GOT3 (cell line): ENCODE measurements around the gene OSTC.

Experiments
- DNase-seq: peaks from one replicate; lab custom pipeline; 2025; ENCODE audit warnings: mixed read lengths; lab: John Stamatoyannopoulos, UW

The OSTC gene

DNA sequence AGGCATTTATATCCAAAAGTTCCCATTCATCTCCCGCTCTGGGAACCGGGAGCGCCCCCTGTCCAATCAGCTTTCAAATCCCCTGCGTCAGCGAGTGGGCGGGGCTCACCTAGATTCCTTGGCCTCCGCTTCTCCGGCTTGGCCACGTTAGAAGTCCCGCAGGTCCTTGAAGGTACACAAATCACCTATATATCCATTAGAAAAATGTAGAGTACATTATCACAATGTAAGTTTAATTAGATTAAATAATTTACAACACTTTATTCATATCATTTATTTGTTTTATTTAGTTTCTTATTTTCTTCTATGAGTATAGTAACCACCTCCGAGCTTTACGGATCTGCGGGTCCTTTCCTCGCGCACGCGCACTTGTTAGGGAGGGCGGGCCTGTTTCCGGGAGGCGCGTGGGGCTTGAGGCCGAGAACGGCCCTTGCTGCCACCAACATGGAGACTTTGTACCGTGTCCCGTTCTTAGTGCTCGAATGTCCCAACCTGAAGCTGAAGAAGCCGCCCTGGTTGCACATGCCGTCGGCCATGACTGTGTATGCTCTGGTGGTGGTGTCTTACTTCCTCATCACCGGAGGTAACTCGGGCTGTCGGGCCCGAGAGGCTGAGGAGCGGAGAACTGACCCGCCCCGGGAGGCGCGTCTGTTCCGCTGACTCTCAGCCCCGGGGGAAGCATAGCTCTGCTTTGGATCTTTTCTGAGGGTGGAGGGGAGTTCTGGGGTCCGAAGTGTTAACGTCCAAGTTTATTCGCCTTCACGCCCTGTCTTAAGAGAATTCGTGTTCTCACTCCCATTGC lies at the start of gene OSTC:
TSS of gene OSTC (plus strand) at position 388 of the 802 bp plus-strand sequence. CDS start at position 445, 57 bp downstream.
- peak; percentile 51 for DNase-seq

DNA sequence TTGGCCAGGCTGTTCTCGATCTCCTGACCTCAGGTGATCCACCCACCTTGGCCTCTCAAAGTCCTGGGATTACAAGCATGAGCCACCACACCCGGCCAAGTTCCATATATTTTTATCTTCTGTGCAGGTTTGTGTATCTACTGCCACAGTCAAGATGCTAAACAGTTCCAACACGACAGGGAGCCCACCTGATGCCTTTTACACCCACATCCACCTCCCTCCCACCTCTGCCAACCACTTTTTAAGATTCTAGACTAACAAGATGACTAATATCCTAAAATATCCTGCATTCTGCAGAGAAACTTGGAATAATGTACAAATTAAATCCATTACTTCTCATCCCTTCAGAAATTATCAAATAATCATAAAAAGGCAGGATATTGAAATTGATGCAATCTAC lies 49.3 kb upstream of the OSTC start:
- DNase-seq = no peak

DNA sequence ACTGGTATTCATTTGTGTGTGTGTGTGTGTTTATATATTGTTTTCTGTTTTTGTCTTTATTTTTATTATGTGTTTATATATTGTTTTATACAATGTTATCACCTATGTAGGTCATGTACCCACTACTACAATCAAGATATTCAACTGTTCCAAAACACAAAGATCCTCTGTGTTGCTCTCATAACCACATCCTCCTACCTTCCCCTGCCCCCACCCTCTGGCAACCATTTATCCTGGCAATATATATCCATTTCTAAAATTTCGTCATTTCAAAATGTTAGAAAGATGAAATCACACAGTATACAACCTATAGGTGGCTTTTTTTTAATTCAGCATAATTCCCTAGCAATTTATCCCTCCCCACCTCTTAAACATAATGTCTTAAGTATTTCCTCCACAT lies 48.9 kb upstream of the OSTC start:
- no peak for DNase-seq

DNA sequence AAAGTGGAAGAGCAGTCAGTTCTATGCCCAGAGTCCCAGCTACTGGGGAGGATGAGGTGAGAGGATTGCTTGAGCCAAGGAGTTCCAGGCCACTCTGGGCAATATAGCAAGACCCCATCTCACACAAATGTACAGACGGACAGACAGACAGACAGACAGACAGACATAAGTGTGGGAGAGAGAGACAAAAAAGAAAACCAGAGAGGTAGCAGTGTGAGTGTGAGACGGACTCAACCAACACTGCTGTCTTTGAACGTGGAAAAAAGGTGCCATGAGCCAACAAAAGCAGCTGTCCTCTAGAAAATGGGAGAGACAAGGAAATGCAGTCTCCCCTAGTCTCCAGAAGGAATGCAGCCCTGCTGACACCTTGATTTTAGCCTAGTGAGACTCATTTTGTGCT lies 48.2 kb upstream of the OSTC start:
- DNase-seq = no peak

DNA sequence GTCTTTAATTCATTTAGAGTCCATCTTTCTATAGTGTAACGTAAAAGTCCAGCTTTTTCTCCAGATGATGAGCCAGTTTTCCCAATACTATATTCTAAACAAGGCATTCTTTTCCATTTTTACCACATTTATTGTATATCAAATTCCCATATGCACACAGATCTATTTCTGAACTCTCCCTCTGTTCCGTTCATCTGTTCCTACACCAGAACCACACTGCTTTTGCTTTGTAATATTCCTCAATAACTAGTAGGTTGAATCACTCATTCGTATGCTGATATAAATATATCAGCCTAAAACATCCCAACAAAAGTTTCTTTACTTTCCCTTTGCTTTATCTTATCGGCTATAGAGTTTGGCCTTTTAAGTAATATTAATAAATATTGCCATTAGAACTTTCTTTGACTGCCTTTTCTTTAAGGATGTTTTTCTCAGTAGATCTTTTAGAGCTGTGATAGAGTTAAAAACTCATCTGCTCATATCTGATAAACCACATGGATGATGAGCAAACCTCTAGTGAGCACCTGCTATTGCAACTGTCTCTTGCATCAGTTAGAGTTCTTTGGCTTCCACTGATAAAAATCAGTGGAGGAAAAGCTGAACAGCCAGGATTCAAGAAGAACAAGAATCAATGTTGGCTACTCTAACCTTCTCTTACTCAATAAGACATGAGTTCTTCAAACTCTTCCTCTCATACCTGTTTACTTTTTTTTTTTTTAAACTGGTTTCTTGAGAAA lies 43.2 kb upstream of the OSTC start:
- no peak for DNase-seq

DNA sequence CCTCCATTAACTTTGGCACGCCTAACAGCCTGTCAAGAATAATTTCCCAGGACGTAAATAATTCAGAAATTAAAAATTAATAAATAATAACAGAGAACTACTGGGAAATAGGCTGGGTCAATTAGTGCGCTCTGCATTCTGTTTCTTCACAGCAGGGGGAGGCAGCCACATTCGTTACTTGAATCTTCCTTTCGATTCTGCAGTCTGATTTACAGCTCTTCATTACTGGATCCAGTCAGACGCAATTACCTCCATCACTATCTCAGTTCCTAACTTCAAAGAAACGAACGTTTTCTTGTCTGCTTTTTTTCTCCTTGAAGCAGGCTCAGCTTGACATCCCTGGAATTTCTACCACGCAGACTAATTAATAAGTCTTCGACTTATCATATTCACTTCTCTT lies 39.0 kb upstream of the OSTC start:
- no peak for DNase-seq

- no peak for DNase-seq
Observed at GRCh38 chr4:108612365-108612764, 38.0 kb upstream of the OSTC start.

DNA sequence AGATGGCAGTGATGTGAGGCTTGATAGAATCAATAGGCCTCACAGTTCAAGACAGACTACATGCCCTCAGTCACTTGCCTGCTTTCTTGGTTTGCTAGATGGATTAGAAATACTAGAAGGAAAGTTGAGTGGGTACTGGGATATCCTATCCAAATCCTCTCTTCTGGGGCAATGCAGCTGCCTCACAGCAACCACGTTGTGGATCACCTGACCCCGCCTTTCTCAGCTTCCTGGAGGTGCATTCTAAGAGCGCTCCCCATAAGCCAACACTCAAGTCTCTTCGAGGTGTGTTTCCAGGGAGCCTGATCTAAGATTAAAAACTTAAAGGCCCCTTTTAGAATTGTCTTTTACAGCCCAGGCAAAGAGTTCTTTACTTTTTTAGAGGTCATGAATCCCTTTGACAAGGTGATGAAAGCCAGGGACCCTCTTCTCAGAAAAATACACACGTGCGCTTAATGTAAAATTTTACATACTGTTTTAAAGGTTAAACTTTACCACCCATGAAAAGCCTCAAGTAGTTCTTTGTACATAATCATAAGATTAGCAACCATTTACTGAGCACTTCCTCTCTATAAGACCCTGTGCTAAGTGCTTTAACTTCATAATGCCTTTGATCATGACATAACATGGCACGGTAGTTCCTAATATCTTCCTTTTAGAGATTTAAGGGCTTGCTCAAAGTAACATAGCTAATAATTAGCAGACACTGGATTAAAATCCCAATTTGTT lies 30.9 kb upstream of the OSTC start:
- DNase-seq = no peak

DNA sequence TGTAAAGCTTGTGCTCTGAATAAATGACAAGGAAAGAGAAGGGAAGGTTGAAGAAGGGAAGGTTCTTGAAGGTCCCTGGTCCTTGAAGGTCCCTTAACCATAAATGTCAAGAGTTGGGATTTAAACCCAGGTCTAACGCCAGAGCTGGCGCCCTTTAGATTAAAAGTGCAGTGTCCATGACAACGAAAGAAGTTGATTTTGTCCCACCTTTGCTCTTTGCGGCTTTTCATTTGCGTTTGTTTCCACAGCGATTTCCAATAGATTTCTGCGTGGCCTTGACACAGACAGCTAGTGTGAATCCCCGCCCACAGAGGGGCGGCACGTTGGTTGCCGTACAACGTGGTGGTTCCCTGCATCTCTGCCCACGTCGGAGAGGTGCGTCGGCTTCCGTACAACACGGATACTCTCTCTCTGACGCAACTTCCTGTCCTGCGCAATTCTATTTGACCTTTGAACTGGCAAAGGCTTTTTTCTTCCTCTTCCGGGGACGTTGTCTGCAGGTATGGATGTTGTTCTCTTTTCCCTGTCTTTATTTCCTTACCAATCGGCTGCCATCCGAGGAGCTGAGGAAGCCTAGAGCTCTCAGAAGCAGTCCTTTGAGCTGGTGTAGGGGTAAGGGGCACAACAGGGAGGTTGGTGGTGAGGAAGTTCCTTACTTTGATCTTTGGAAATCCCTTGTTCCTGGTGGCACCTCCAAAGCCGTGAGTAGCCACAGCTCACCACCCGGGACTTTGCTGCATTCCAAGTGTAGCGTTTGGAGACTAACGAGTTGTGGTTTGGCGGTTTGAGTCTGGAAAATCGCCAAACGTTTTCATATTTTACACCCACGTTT lies 30.1 kb upstream of the OSTC start, which contains the start of gene RPL34:
TSS of gene RPL34 (plus strand) at position 476 of the 832 bp plus-strand sequence. CDS start 1,384 bp downstream, outside the sequence.
- DNase-seq = peak; percentile 33

- DNase-seq = no peak
Observed at GRCh38 chr4:108620933-108621905, 29.2 kb upstream of the OSTC start.

DNA sequence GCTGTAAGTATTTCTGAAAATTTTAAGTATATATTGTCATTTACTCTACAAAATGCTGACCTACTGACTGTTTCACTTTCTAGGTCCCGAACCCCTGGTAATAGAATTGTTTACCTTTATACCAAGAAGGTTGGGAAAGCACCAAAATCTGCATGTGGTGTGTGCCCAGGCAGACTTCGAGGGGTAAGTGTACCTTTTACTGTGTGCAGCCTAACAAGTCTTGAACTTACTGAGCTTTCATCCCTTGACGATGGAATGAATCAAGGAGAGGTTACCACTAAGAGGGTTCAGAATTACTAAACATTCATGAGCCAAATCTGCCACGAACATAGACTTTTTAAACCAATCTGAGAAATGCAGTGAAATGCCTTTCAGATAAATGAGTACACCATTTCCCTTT lies 28.4 kb upstream of the OSTC start:
- no peak for DNase-seq

- no peak for DNase-seq
Observed at GRCh38 chr4:108622828-108623227, 27.6 kb upstream of the OSTC start.

- DNase-seq = no peak
Observed at GRCh38 chr4:108624263-108625056, 25.9 kb upstream of the OSTC start.

DNA sequence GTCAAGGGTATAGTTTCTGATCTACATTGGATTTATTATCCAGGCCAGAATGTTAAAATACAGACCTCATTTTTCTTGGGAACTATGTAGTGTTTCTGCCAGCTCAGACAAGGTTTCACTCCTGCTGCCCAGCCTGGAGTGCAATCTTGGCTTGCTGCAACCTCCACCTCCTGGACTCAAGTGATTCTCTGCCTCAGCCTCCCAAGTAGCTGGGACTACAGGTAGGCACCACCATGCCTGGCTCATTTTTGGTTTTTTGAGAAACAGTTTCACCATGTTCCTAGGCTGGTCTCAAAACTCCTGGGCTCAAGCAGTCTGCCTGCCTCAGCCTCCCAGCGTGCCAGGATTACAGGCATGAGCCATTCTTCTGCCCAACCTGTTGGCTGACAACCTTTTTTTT lies 24.3 kb upstream of the OSTC start:
- DNase-seq = no peak

DNA sequence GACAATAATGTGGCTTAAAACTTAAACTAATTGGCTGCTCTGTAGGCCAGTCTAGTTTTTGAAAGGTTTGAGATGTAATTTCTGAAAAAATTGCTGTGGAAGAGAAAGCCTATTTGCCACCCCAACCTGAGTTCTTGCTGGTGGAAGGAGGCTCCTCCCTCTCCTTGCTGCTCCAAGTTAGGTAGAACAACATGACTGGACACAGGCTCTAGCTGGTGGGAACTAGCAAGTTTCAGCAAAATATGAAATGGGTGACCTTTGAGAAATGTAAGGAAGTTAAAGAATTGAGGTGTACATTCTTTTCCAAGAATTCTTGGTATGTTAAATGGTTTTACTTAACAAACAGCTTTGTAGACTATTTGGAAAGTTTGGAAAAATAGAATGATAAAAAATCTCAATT lies 22.0 kb upstream of the OSTC start:
- DNase-seq = no peak

DNA sequence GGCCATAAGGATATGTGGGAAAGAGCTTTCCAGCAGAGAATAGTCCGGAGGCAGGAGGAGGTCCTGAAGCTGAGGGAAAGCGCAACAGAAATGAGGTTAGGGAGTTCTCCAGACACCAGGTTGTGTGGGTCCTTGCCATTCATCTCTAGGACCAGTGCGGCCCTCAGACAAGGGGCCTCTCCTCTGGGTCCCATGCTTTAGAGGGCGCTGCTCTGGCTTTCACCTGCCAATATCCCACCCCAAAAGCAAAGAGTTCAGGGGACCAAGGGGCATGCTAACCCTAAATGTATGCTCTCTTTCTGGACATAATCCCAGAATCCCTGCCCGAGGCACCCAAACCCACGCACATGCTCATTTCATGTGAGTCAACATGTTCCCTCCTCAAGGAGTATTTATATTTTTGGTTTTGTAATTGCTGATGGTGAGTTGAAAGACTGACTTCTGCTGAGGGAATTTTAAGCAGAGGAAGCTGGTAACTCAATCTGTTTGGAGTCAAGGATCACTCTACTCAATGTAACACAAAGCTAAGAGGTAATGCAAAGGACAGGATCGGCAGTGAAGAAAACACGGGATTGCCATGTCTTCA lies 15.2 kb upstream of the OSTC start:
- DNase-seq = no peak

- DNase-seq = no peak
Observed at GRCh38 chr4:108636246-108636645, 14.2 kb upstream of the OSTC start.

- no peak for DNase-seq
Observed at GRCh38 chr4:108637856-108638255, 12.5 kb upstream of the OSTC start.

- DNase-seq = no peak
Observed at GRCh38 chr4:108644237-108644636, 6.2 kb upstream of the OSTC start.
